Osteoblast (primary cell): ENCODE data around the gene COL6A1. TPM values are rescaled to one million over a fixed set of nuclear protein-coding genes. Genes with fewer than 3 reads are reported as not detected.
A peak's percentile ranks its signal among the peaks of the same experiment; 100 is the strongest.

Experiments used
- DNase-seq: peaks from one replicate; pipeline ENCODE4 v3.0.0; 2011; ENCODE audit warnings: low spot score, mixed read lengths; ENCODE audit not compliant: insufficient read length; ENCODE audit errors: missing footprints
- H2AFZ ChIP-seq: 2 replicates; pipeline ENCODE4 v1.6.0; 2011; ENCODE audit warnings: mild to moderate bottlenecking, low read length
- H3K27ac ChIP-seq: 2 replicates; pipeline ENCODE4 v1.5.1; 2011; ENCODE audit warnings: mild to moderate bottlenecking, low read depth, low read length, moderate library complexity
- H3K27me3 ChIP-seq: 2 replicates; pipeline ENCODE4 v1.6.0; 2012; ENCODE audit warnings: mild to moderate bottlenecking, control low read depth, inconsistent platforms, low read length, moderate library complexity; ENCODE audit not compliant: insufficient read depth
- H3K36me3 ChIP-seq: 2 replicates; pipeline ENCODE4 v1.5.1; 2011; ENCODE audit warnings: mild to moderate bottlenecking, low read length, control low read depth, moderate library complexity; ENCODE audit not compliant: insufficient read depth
- H3K4me1 ChIP-seq: 2 replicates; pipeline ENCODE4 v1.5.1; 2011; ENCODE audit warnings: mild to moderate bottlenecking, low read length, control low read depth, moderate library complexity; ENCODE audit not compliant: insufficient read depth
- H3K4me2 ChIP-seq: 2 replicates; pipeline ENCODE4 v1.6.0; 2011; ENCODE audit warnings: mild to moderate bottlenecking, low read length; ENCODE audit not compliant: insufficient read depth
- H3K4me3 ChIP-seq: fragments of 200-600 bp; sonication (generic); 3 replicates; pipeline ENCODE4 v1.5.1; 2012; ENCODE audit warnings: mild to moderate bottlenecking, low read length, inconsistent platforms; ENCODE audit not compliant: insufficient read depth
- H3K79me2 ChIP-seq: 2 replicates; pipeline ENCODE4 v1.6.0; 2012; ENCODE audit warnings: mild to moderate bottlenecking, low read length, control low read depth, inconsistent platforms; ENCODE audit not compliant: insufficient read depth
- H3K9me3 ChIP-seq: 2 replicates; pipeline ENCODE4 v1.5.1; 2011; ENCODE audit warnings: low read depth, low read length, control low read depth
- H4K20me1 ChIP-seq: 2 replicates; pipeline ENCODE4 v1.6.0; 2012; ENCODE audit warnings: mild to moderate bottlenecking, low read length, control low read depth; ENCODE audit not compliant: insufficient read depth
- total RNA-seq: library from RNA; depleted of rRNA; stranded (reverse); fragments of >200 nt; gene quantifications from 2 replicates; pipeline ENCODE4 v1.2.3, GENCODE V29; 2012
- TF ChIP-seq, protein P1 (sequence below): IDR thresholded peaks from 2 replicates; pipeline ENCODE4 v1.5.1; 2011; ENCODE audit warnings: mild to moderate bottlenecking, low read depth, low read length, moderate library complexity; ENCODE audit errors: extremely low read depth

Gene COL6A1
- total RNA-seq, 1 donor: 1,612 TPM

DNA sequence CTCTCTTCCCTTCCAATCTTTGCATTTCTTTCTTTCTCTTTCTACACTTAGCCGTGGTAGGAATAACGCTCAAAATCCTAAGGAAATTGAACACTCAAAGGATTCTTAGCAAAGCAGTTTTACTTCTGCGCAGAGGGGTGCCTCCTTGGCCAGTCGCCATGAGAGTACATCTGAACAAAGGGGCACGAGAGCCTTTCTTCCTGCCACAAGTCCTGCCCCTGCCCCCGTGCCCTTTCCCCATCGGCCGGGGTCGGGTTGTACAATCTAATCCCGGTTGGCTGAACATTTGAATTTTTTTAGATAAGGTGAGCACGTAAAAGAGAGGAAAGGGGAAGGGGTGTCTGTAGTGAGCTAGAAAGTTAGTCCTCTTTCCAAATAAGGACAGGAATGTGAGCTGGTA, 28.6 kb upstream of the COL6A1 start:
- Histone ChIP-seq H3K79me2 (no peaks in the 10 kb centered on the region), H3K9me3 (no peaks in the 10 kb centered on the region), H2AFZ (peak overlapping the region; percentile 15), H3K4me2 (no peak overlapping the region), H3K4me3 (no peak overlapping the region), H3K4me1 (peaks cover 14% of the 10 kb centered on the region), H3K27me3 (peaks cover 12% of the 10 kb centered on the region), H3K27ac (no peak overlapping the region), H3K36me3 (no peaks in the 10 kb centered on the region), H4K20me1 (no peaks in the 10 kb centered on the region)
- TF ChIP-seq, protein P1, sequence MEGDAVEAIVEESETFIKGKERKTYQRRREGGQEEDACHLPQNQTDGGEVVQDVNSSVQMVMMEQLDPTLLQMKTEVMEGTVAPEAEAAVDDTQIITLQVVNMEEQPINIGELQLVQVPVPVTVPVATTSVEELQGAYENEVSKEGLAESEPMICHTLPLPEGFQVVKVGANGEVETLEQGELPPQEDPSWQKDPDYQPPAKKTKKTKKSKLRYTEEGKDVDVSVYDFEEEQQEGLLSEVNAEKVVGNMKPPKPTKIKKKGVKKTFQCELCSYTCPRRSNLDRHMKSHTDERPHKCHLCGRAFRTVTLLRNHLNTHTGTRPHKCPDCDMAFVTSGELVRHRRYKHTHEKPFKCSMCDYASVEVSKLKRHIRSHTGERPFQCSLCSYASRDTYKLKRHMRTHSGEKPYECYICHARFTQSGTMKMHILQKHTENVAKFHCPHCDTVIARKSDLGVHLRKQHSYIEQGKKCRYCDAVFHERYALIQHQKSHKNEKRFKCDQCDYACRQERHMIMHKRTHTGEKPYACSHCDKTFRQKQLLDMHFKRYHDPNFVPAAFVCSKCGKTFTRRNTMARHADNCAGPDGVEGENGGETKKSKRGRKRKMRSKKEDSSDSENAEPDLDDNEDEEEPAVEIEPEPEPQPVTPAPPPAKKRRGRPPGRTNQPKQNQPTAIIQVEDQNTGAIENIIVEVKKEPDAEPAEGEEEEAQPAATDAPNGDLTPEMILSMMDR: no peak
- DNase-seq: no peak

DNA sequence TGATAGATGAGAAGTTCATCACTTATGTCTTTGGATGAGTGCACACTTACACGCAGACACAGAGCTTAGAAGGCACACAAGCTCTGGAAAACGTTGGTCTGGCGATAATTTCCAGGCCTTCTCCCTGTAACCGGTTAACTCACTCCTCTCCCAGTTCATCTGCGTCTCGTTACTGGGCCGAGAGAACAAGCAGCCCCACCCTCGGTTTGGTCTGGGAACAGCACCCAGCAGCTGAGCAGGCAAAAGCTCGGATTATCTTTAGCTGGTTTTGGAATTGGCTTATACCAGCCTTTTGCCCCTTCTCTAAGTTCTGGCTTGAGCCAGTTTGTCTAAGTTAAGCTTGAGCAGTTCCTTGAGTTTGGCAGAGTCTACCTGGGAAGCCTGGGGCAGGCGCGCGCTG, 27.3 kb upstream of the COL6A1 start:
- DNase-seq: peak; percentile 73
- Histone ChIP-seq H3K9me3 (no peaks in the 10 kb centered on the region), H3K27me3 (peaks cover 6% of the 10 kb centered on the region), H2AFZ (peak overlapping the region; percentile 85), H4K20me1 (no peaks in the 10 kb centered on the region), H3K4me3 (no peak overlapping the region), H3K79me2 (no peaks in the 10 kb centered on the region), H3K4me1 (peaks cover 25% of the 10 kb centered on the region), H3K4me2 (peak overlapping the region; percentile 43), H3K27ac (no peak overlapping the region), H3K36me3 (no peaks in the 10 kb centered on the region)
- TF ChIP-seq, protein P1: peak; percentile 38

DNA sequence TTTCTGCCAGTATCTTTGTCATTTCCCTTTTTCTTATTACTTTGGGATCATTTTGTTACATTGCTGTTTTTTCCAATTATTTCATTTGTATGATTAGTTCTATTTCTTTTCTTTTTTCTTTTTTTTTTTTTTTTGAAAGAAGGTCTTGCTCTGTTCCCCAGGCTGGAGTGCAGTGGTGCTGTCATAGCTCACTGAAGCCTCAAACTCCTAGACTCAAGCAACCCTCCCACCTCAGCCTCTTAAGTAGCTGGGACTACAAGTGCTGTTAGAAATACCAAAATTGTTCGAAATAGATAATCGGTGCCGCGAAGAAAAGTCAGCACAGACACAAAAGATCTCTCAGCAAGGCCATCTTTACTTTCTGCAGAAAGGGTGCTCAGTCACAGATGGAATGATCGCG, 26.6 kb upstream of the COL6A1 start:
- Histone ChIP-seq H4K20me1 (no peaks in the 10 kb centered on the region), H2AFZ (no peak overlapping the region), H3K27me3 (peaks cover 2% of the 10 kb centered on the region)

DNA sequence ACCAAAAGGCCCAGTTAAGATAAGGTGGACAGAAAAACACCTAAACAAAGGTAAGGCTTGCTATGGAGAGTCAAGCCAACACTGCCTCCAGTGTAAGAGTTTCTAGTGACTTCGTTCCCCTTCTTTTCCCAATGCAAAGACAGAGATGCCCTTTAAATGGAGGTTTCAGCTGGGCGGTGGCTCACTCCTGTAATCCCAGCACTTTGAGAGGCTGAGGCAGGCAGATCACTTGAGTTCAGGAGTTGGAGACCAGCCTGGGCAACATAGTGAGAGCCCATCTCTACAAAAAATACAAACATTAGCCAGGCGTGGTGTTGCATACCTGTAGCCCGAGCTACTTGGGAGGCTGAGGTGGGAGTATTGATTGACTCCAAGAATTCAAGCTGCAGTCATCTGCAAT, 24.0 kb upstream of the COL6A1 start:
- TF ChIP-seq, protein P1: no peak
- peak overlapping the region; percentile 59 for H3K4me3 ChIP-seq
- no peak overlapping the region for H2AFZ ChIP-seq
- H3K27me3 ChIP-seq: no peaks in the 10 kb centered on the region
- peak overlapping the region; percentile 78 for H3K27ac ChIP-seq
- no peaks in the 10 kb centered on the region for H3K9me3 ChIP-seq
- H3K4me2 ChIP-seq: peak overlapping the region; percentile 86
- DNase-seq: no peak
- H3K36me3 ChIP-seq: no peaks in the 10 kb centered on the region
- no peaks in the 10 kb centered on the region for H3K79me2 ChIP-seq
- H4K20me1 ChIP-seq: no peaks in the 10 kb centered on the region
- peaks cover 21% of the 10 kb centered on the region for H3K4me1 ChIP-seq

More for the DNA sequence above, 26.6 kb upstream of the COL6A1 start:
- Histone ChIP-seq H3K4me1 (peaks cover 28% of the 10 kb centered on the region), H3K27ac (no peak overlapping the region), H3K79me2 (no peaks in the 10 kb centered on the region), H3K9me3 (no peaks in the 10 kb centered on the region), H3K36me3 (no peaks in the 10 kb centered on the region), H3K4me2 (no peak overlapping the region), H3K4me3 (no peak overlapping the region)
- TF ChIP-seq, protein P1: no peak
- no peak for DNase-seq
